ENCODE measurements around the gene ARID5A. TPM values are rescaled to one million over a fixed set of nuclear protein-coding genes. Genes with fewer than 3 reads are reported as not detected.
A peak's percentile ranks its signal among the peaks of the same experiment; 100 is the strongest.

The ARID5A gene
- total and polyA plus RNA-seq, 2 of the 13 experiments (the other 11 are each of a cell fraction or from before 2014, with no cell fraction given): 6.0 to 9.5 TPM

DNA sequence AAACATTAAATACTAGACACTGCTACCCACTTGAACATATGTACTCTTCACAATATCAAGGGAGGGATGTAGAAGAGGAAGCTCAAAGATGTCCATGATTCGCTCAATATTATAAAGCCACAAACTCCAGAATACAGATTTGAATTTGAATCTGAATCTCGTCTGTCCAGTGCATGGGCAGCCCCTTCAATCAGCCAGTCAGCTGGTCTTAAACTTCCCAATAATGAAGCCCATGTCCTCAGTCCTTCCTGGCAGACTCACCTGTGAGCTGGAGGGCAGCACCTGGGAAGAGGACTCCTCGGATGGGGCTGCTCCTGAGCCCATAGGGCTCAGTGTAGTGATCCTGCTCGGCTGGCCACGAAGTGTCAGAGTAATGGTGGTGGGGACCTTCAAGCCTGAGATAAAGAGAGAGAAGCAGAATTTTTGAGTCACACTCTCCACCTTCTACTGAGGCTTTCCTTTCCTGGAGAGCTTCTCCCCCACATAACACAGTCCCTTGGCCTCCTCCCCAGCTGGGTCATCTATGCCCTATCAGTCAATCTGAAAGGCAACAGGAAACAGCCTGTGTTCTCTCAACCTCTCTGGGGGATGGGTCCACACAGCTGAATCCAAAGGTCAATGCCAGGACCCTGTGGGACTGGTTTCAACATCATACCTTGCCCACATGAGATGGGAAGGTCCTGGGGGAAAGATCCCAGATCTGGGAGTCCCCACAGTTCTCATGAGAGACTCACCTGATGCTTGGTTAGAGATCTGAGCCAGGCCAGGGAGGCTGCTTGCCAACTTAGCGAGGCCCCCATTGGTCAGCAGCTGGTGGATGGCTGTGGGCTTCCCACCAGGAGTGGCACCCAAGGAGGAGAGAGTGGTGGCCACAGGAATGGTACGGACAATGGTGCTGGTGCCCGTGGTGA lies 65.1 kb downstream of the ARID5A start (continued):
- peak; percentile 87 for TF ChIP-seq SPEN (CRISPR knock-in tag; IDR thresholded peaks at IDR 0.05; ENCODE audit: low read depth)
- TF ChIP-seq LCORL (IDR thresholded peaks at IDR 0.05): no peak
- TF ChIP-seq LCORL (CRISPR knock-in tag; IDR thresholded peaks at IDR 0.05): peak; percentile 97
- TF ChIP-seq, protein P1, sequence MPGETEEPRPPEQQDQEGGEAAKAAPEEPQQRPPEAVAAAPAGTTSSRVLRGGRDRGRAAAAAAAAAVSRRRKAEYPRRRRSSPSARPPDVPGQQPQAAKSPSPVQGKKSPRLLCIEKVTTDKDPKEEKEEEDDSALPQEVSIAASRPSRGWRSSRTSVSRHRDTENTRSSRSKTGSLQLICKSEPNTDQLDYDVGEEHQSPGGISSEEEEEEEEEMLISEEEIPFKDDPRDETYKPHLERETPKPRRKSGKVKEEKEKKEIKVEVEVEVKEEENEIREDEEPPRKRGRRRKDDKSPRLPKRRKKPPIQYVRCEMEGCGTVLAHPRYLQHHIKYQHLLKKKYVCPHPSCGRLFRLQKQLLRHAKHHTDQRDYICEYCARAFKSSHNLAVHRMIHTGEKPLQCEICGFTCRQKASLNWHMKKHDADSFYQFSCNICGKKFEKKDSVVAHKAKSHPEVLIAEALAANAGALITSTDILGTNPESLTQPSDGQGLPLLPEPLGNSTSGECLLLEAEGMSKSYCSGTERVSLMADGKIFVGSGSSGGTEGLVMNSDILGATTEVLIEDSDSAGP (CRISPR knock-in tag; IDR thresholded peaks at IDR 0.05; ENCODE audit: borderline replicate concordance): peak; percentile 58
- TF ChIP-seq TOE1 (CRISPR knock-in tag; IDR thresholded peaks at IDR 0.05): no peak
- TF ChIP-seq FOXC1 (CRISPR knock-in tag; IDR thresholded peaks at IDR 0.05; ENCODE audit: borderline replicate concordance): peak; percentile 89; the same call in 1 of the 2 replicates
- TF ChIP-seq ESRRA (CRISPR knock-in tag; IDR thresholded peaks at IDR 0.05; ENCODE audit: low read depth): peak; percentile 95
- peak; percentile 79; the same call in 1 of the 2 replicates for TF ChIP-seq ZNF772 (CRISPR knock-in tag; IDR thresholded peaks at IDR 0.05)
- TF ChIP-seq, protein P2, sequence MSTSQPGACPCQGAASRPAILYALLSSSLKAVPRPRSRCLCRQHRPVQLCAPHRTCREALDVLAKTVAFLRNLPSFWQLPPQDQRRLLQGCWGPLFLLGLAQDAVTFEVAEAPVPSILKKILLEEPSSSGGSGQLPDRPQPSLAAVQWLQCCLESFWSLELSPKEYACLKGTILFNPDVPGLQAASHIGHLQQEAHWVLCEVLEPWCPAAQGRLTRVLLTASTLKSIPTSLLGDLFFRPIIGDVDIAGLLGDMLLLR (CRISPR knock-in tag; IDR thresholded peaks at IDR 0.05): no peak
- TF ChIP-seq STAG1 (CRISPR knock-in tag; IDR thresholded peaks at IDR 0.05): peak; percentile 39
- no peak for TF ChIP-seq ZNF552 (CRISPR knock-in tag; IDR thresholded peaks at IDR 0.05; ENCODE audit: borderline replicate concordance)
- peak; percentile 82; the same call in 1 of the 2 replicates for TF ChIP-seq KLF9 (CRISPR knock-in tag; IDR thresholded peaks at IDR 0.05; ENCODE audit: low read depth)
- TF ChIP-seq ZEB1 (IDR thresholded peaks at IDR 0.05; ENCODE audit: insufficient replicate concordance, low read depth): no peak
- TF ChIP-seq ZNF331 (CRISPR knock-in tag; IDR thresholded peaks at IDR 0.05): peak; percentile 94
- TF ChIP-seq HNRNPK (IDR thresholded peaks at IDR 0.05; ENCODE audit: low read depth, low read length, poor library complexity, severe bottlenecking): no peak
- peak; percentile 94 for TF ChIP-seq MIER3 (CRISPR knock-in tag; IDR thresholded peaks at IDR 0.05; ENCODE audit: borderline replicate concordance)
- TF ChIP-seq ZNF782 (CRISPR knock-in tag; IDR thresholded peaks at IDR 0.05; ENCODE audit: borderline replicate concordance): peak; percentile 31; the same call in 1 of the 2 replicates
- TF ChIP-seq MTA1 (CRISPR knock-in tag; IDR thresholded peaks at IDR 0.05; ENCODE audit: borderline replicate concordance): peak; percentile 81; the same call in 1 of the 2 replicates
- 0 out of 2 replicates have a peak, but pooled peaks have one; percentile 70 for TF ChIP-seq MED13 (CRISPR knock-in tag; IDR thresholded peaks at IDR 0.05)
- TF ChIP-seq, protein P3, sequence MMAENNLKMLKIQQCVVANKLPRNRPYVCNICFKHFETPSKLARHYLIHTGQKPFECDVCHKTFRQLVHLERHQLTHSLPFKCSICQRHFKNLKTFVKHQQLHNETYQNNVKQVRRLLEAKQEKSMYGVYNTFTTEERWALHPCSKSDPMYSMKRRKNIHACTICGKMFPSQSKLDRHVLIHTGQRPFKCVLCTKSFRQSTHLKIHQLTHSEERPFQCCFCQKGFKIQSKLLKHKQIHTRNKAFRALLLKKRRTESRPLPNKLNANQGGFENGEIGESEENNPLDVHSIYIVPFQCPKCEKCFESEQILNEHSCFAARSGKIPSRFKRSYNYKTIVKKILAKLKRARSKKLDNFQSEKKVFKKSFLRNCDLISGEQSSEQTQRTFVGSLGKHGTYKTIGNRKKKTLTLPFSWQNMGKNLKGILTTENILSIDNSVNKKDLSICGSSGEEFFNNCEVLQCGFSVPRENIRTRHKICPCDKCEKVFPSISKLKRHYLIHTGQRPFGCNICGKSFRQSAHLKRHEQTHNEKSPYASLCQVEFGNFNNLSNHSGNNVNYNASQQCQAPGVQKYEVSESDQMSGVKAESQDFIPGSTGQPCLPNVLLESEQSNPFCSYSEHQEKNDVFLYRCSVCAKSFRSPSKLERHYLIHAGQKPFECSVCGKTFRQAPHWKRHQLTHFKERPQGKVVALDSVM (CRISPR knock-in tag; IDR thresholded peaks at IDR 0.05): peak; percentile 51; the same call in 1 of the 2 replicates
- no peak for TF ChIP-seq ZNF883 (CRISPR knock-in tag; IDR thresholded peaks at IDR 0.05; ENCODE audit: not compliant biosample characterization)
- no peak for TF ChIP-seq PHF20 (CRISPR knock-in tag; IDR thresholded peaks at IDR 0.05)
- TF ChIP-seq ZNF720 (CRISPR knock-in tag; IDR thresholded peaks at IDR 0.05): no peak
- no peak for TF ChIP-seq KLF11 (CRISPR knock-in tag; IDR thresholded peaks at IDR 0.05)
- TF ChIP-seq, protein P4, sequence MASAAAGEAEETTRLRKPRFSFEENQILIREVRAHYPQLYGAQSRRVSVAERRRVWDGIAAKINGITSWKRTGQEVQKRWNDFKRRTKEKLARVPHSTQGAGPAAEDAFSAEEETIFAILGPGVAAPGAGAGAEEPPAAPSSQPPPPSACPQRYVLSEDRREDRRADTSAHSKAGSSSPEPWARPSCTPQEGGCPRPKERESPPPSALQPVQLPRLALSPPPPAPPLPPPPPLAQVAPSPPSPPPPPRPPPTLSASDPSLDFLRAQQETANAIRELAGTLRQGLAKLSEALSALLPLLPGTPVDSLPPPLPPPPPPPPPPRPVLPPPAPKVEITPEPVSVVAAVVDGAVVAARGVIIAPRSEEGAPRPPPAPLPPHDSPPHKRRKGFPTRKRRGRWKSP (CRISPR knock-in tag; IDR thresholded peaks at IDR 0.05): no peak
